Esophagus muscularis mucosa (tissue), 4 donors: ENCODE measurements around the gene ANKRD36.
"Not testable (repeated sequence)": the region's sequence is repeated elsewhere in the genome, so short reads cannot be mapped to it uniquely, and the experiment has no call there.

ENCODE experiments used
- CTCF ChIP-seq, 3 experiments: fragments of 200-600 bp in 2 of 3; fragments of 450-650 bp in 1 of 3; sonication (generic) in 2 of 3; IDR thresholded peaks; one replicate each; pipeline ENCODE4 v1.5.1; 2017 to 2019; ENCODE audit warnings: antibody characterized with exemption in 3 of 3, mild to moderate bottlenecking in 2 of 3, moderate library complexity in 1 of 3
- EP300 ChIP-seq: sonication (generic); formaldehyde crosslinking; IDR thresholded peaks from one replicate; pipeline ENCODE4 v1.6.1; 2017; ENCODE audit warnings: antibody characterized with exemption
- POLR2A ChIP-seq: fragments of 450-650 bp; IDR thresholded peaks from one replicate; pipeline ENCODE4 v1.6.1; 2017; ENCODE audit warnings: antibody characterized with exemption, moderate library complexity, mild to moderate bottlenecking, low read depth

GRCh38 chr2:97111246-97111645 is 1.7 kb upstream of the ANKRD36 start:
- not testable (repeated sequence) for TF ChIP-seq CTCF (IDR thresholded peaks at IDR 0.05); EP300; POLR2A
